GM23248 (cell line): ENCODE data around the gene C1orf216.

ENCODE experiments used
- EZH2 ChIP-seq: fragments of 200-600 bp; sonication (generic); IDR thresholded peaks from 2 replicates; pipeline ENCODE4 v1.6.1; 2018; ENCODE audit warnings: antibody characterized with exemption, mild to moderate bottlenecking; ENCODE audit not compliant: insufficient read depth, poor library complexity, severe bottlenecking
- EZH2phosphoT487 ChIP-seq: fragments of 200-600 bp; sonication (generic); IDR thresholded peaks from 2 replicates; pipeline ENCODE4 v1.6.1; 2018; ENCODE audit warnings: antibody characterized with exemption, moderate library complexity, mild to moderate bottlenecking, low read depth; ENCODE audit not compliant: insufficient read depth

DNA sequence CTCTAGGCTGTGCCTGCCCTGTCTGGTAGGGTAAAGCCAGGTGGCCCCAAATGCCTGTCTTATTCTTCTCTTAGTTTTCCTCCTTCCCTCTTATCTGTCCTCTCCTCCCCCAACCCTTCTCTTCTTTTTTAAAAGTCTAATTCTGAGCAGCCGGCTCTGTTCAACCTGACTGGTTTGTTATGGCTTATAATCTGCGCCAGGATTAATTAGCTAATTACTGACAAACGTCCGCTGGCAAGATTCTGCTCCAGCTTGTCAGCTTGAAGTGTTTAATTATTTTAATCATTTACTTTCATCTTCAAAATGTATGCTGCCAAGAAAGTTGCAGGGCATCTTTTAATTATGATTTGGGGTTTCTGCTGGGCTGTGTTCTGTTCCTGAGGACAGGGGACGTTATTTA is 50.2 kb downstream of the C1orf216 start:
- TF ChIP-seq EZH2 (no peak), EZH2phosphoT487 (no peak)
